ENCODE results near the gene AFF1.

- TF ChIP-seq SP1 (IDR thresholded peaks at IDR 0.05) (no peak), YY1 (IDR thresholded peaks at IDR 0.05) (no peak), CTCF (IDR thresholded peaks at IDR 0.05; ENCODE audit: low read depth, low read length, missing input control) (no peak), EGR1 (IDR thresholded peaks at IDR 0.05; ENCODE audit: low read depth in 2 of 2) (no peak), ZBTB33 (IDR thresholded peaks at IDR 0.05) (no peak), MAX (IDR thresholded peaks at IDR 0.05) (no peak), ATF3 (IDR thresholded peaks at IDR 0.05) (no peak), REST (IDR thresholded peaks at IDR 0.05) (no peak), RAD21 (IDR thresholded peaks at IDR 0.05) (no peak), FOXA1 (IDR thresholded peaks at IDR 0.05) (no peak), TAF1 (conservative IDR thresholded peaks at IDR 0.05) (no peak), GABPA (IDR thresholded peaks at IDR 0.05 in 1 of 2, conservative IDR thresholded peaks at IDR 0.05 in 1 of 2) (no peak), JUND (IDR thresholded peaks at IDR 0.05) (no peak), RXRA (IDR thresholded peaks at IDR 0.05) (no peak)
Measured at GRCh38 chr4:86901864-86902263, 32.9 kb upstream of the AFF1 start.

Data from liver (tissue), 3 donors.